Measurements from ENCODE around the gene E2F8.
A peak's percentile ranks its signal among the peaks of the same experiment; 100 is the strongest.
"Not testable (repeated sequence)": the region's sequence is repeated elsewhere in the genome, so short reads cannot be mapped to it uniquely, and the experiment has no call there.

Gene E2F8, protein sequence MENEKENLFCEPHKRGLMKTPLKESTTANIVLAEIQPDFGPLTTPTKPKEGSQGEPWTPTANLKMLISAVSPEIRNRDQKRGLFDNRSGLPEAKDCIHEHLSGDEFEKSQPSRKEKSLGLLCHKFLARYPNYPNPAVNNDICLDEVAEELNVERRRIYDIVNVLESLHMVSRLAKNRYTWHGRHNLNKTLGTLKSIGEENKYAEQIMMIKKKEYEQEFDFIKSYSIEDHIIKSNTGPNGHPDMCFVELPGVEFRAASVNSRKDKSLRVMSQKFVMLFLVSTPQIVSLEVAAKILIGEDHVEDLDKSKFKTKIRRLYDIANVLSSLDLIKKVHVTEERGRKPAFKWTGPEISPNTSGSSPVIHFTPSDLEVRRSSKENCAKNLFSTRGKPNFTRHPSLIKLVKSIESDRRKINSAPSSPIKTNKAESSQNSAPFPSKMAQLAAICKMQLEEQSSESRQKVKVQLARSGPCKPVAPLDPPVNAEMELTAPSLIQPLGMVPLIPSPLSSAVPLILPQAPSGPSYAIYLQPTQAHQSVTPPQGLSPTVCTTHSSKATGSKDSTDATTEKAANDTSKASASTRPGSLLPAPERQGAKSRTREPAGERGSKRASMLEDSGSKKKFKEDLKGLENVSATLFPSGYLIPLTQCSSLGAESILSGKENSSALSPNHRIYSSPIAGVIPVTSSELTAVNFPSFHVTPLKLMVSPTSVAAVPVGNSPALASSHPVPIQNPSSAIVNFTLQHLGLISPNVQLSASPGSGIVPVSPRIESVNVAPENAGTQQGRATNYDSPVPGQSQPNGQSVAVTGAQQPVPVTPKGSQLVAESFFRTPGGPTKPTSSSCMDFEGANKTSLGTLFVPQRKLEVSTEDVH

DNA sequence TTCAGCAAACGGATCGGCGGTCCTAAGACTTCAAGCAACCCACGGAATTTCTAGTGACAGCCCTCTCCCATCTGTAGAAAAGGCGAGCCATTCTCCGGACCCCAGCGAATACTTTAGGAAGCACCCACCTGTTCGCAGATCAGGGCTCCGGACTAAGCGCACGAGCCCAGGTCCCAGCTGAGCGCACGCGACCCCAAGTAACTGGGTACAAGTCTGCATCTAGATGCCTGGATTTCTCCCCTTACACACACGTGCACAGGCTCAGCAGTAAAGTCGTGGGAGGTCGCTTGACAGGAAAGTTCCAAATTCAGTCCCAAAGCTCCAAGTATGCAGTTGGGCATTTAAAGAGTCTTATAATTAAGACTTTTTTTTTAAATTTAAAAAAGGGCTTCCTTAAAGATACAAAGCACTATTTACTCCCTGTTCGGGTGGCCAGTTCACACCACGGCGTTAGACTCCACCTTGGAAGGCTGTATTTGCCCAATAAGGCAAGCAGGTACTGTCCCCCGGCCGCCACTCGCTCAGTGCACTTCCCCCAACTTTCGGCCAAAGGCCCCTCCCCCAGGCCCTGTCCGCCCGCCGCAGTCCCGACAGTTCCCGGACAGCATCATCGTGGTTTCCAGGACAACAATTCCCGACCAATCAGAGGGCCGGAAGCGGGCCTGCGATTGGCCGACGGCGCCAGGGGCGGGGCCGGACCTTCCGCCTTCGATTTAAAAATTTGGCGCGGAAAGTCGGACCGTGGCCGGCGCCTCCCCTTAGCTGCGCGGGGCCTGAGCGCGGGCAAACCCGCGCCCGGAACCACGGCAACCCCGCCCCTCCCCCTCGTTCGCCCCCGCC is at the start of gene E2F8:
Gene E2F8 (minus strand): TSS at position 526 of the 840 bp plus-strand sequence. CDS start 824 bp downstream, outside the sequence.
- peak; percentile 83 to 87 (median 83) for DNase-seq (ENCODE audit: low read depth in 3 of 3)

DNA sequence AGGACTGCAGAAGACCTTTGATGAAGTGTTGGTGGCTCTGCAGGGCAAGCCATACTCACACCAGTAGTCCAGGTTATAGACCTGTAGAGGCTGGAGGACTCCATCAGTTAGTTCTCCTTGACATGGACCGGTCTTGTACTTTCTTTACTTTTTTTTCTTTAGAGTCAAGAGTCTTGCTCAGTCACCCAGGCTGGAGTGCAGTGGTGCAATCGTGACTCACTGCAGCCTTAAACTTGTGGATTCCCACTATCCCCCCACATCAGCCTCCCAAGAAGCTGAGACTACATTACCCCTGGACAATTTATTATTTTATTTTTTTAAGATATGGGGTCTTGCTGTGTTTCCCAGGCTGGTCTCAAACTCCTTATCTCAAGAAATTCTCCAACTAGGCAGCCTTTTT is 49.6 kb upstream of the E2F8 start:
- DNase-seq (ENCODE audit: low read depth in 3 of 3) = no peak

- DNase-seq (ENCODE audit: low read depth in 3 of 3) = no peak
Observed at GRCh38 chr11:19288256-19288655, 47.5 kb upstream of the E2F8 start.

- no peak for DNase-seq (ENCODE audit: low read depth in 3 of 3)
Observed at GRCh38 chr11:19286411-19286810, 45.7 kb upstream of the E2F8 start.

DNA sequence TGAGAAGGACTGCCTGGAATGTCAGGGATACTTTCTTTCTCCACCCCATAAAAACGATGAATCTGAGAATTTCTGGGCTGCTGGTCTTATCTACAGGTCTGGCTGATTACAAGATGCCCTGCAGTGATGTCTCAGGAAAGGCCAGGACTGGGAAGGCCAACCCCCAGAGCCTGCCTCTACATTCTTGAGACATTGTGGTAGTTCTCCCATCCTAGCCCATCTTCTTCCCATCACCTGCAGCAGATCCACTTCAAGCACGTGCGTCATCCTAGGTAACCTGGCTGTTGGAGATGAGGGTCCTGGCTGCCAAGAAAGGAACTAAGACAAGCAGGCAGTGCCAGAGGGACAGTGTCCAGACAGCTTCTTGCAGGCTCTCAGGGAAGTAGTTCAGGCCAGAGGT is 44.1 kb upstream of the E2F8 start:
- no peak for DNase-seq (ENCODE audit: low read depth in 3 of 3)

DNA sequence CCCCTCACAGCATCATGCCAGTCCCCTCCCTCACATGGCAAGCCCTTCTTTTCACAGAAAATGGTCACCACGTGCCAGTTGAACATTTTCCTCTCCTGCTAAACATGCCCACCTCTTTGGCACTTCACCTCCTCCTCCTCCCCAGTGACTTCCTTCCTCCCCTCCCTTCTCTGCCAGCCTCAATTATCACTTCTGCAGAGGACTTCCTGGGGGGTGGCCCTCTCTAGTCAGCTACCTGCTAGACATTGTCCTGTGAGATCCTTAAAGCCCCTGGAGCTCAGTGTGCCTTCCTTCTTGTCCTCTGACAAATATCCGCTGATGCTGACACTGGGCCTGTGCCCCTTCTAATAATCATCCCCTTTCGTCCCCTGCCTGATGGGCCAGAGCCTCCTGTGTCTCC is 43.2 kb upstream of the E2F8 start:
- no peak for DNase-seq (ENCODE audit: low read depth in 3 of 3)

GRCh38 chr11:19281555-19281954 is 40.8 kb upstream of the E2F8 start:
- DNase-seq (ENCODE audit: low read depth in 3 of 3) = no peak

DNA sequence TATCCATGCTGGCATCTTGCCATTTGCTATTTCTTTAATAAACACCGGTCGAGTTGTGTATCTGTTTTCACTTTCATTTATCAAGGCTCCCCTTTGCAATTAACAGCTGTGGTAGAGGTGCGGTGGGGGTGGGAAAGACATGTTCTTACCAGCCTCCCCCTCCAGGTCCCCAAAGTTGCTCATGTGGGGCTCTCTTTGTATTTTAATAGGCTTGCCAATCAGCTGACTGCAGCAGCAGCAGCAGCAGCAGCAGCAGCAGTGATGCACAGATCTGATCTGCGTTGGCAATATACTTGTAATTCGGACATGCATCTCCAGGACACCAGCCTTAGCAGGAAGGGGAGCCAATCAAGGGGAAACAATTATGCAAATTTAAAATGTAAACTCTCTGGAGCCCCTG is 40.3 kb upstream of the E2F8 start:
- no peak for DNase-seq (ENCODE audit: low read depth in 3 of 3)

DNA sequence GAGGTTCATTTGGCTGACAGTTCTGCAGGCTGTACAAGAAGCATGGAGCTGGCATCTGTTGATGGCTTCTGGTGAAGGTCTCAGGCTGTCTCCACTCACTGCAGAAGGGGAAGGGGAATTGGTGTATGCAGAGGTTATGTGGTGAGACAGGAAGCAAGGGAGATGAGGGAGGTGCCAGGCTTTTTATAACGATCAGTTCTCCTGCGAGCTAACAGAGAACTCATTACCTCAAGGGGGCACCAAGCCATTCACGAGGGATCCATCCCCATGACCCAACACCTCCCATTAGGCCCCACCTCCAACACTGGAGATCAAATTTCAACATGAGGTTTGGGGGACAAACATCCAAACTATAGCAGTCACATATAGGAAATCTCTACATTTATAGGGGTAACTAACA is 38.7 kb upstream of the E2F8 start:
- no peak for DNase-seq (ENCODE audit: low read depth in 3 of 3)

GRCh38 chr11:19276859-19277808 is 36.4 kb upstream of the E2F8 start:
- no peak for DNase-seq (ENCODE audit: low read depth in 3 of 3)

DNA sequence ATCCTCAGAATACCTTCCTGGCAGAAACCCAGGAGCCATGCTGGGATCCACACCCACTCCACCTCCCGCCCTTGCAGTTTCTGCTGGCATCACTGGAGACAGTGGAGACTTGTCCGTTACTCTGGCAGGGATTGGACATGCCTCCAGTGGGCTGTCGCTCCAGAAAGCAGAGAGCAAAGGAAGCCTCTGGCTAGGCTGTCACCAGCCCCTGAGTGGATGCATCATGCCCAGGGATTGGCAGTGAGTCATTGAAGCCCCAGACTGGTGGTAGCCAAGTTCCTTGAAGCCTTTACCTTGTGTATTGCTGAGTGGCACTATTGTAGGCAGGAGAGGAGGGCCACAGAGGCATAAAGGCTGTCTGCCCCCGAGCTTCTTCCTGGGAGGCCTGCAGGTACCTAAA is 34.8 kb upstream of the E2F8 start:
- DNase-seq (ENCODE audit: low read depth in 3 of 3) = no peak

GRCh38 chr11:19273219-19273618 is 32.5 kb upstream of the E2F8 start:
- DNase-seq (ENCODE audit: low read depth in 3 of 3) = not testable (repeated sequence)

DNA sequence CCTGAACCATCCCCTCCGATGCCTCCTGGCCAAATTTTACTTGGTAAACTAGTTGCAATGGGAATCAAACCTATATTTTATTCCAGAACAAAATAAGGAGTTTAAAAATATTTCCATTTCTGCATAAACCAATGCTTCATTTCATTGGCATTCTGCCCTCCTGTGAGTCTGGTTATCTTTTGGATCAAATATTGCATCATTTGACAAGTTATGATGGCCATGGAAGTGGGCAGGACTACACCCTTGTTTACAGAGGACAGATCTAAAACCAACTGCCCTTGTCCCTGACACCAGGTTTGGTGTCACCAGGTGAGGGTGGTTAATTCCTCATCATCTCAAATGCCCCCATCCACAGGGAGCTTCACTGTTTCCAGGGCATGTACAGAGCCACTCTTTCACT is 28.2 kb upstream of the E2F8 start:
- DNase-seq (ENCODE audit: low read depth in 3 of 3) = no peak

- no peak for DNase-seq (ENCODE audit: low read depth in 3 of 3)
Observed at GRCh38 chr11:19267567-19267966, 26.8 kb upstream of the E2F8 start.

DNA sequence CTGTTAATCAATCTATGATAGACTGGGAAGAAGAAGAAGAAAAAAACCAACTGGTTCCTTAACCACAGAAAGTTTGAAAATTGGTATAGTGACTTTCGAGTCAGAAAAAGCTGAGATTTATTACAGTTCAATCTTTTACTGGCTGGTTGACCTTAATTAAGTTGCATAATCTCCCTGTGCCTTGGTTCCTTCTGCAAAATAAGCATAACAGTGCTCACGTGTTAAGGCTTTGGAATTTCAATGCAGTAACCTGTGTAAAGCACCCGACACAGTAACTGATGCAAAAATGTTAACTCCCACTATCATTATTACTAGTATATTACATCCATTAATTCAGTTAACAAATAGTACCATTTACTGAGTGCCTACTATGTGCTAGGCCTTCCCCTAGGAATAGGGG is 22.6 kb upstream of the E2F8 start:
- no peak for DNase-seq (ENCODE audit: low read depth in 3 of 3)

DNA sequence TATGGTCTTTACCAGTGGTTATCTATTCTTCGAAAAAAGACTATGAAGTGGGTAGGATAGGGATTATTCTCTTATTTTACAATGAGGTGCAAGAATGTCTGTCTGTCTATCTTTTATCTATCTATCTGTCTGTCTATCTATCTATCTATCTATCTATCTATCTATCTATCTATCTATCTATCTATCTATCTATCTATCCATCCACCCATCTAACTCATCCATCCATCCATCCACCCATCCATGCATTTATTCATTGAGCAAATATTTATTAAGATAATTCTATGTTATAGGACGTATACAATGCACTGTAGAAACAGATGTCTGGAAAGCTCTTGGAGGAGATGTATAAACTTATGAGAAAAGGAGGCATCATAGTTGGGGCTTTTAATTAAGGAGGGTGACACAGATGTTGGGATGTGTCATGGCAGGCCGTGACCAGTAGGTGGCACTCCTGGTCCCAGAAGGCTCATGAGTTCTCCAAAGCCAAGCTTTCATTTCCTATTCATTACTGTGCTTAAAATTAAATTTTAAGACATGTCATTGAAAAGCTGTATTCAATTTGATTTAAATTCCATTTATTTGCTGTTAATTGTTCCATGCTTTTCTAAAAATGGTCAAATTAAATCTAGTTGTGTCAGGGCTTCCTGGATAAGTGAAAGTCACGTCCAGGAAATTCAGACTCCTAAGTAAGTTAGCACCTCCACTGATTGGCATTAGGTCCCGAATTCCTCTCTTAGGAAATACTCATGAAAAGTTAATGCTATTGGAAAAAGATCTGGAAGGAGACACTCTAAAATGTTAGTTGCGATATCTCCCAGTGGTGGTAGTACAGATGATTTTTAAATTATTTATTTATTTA is 19.0 kb upstream of the E2F8 start:
- DNase-seq (ENCODE audit: low read depth in 3 of 3) = peak; percentile 39 to 55 (median 47)

- no peak for DNase-seq (ENCODE audit: low read depth in 3 of 3)
Observed at GRCh38 chr11:19258641-19259230, 18.0 kb upstream of the E2F8 start.

- not testable (repeated sequence) for DNase-seq (ENCODE audit: low read depth in 3 of 3)
Observed at GRCh38 chr11:19254441-19254840, 13.7 kb upstream of the E2F8 start.

DNA sequence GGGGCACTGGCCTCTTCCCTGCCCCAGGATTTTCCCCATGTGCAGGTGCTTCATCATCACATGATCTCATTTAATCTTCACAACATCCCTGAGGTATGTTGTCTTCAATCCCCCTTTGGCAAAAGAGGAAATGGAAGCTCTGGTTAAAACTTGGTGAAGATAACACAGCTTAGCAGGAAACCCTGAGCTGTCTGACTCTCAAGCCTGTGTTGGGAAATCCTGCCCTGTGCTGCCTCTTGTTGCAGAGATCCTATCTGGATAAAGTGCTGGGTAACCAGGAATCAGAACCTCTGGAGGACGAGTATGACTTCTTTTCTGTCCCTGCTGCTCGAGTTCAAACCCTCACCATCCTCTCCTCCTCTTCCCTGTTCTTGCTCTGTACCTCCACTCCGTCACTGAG is 13.1 kb upstream of the E2F8 start:
- DNase-seq (ENCODE audit: low read depth in 3 of 3) = no peak
